Posterior cingulate gyrus (tissue), 11 donors: ENCODE data around the gene OR2K2.
"Not testable (repeated sequence)": the region's sequence is repeated elsewhere in the genome, so short reads cannot be mapped to it uniquely, and the experiment has no call there.

Source experiments
- DNase-seq, 10 donors: peaks; one replicate each; pipeline versions ENCODE4 v3.0.0 to v3.0.0-alpha.2; 2020 to 2021; ENCODE audit warnings: mixed read lengths in 3 of 10
- intact Hi-C: fragments of 100-400 bp; cut with DNase I; formaldehyde crosslinking; loops from one replicate; pipeline ENCODE4 v1.15.1; 2023

Gene OR2K2, protein sequence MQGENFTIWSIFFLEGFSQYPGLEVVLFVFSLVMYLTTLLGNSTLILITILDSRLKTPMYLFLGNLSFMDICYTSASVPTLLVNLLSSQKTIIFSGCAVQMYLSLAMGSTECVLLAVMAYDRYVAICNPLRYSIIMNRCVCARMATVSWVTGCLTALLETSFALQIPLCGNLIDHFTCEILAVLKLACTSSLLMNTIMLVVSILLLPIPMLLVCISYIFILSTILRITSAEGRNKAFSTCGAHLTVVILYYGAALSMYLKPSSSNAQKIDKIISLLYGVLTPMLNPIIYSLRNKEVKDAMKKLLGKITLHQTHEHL

DNA sequence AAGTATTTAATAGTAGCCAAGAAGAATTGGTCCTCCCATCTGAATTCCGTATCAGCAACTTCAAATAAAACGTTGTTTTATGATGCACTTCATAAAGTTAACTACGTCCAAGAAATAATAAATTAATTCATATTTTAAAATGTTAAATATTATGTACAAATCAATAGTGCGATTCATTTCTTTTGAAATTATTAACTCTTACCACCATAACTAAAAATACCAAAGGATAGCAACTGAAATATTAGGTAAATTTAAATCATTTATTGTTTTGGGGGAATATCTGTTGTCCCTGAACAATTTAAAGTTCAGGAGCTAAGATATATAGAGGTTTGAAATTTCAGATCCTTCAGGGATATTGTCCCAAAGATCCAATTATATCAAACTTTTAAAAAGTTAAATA, at the start of gene OR2K2:
Gene OR2K2 (minus strand): TSS at position 101 of the 400 bp plus-strand sequence. CDS start 1,791 bp downstream, outside the sequence.
- intact Hi-C loops = no loop called here
- no peak for DNase-seq

GRCh38 chr9:111375817-111376564, 46.0 kb upstream of the OR2K2 start:
- intact Hi-C loops = no loop called here

DNA sequence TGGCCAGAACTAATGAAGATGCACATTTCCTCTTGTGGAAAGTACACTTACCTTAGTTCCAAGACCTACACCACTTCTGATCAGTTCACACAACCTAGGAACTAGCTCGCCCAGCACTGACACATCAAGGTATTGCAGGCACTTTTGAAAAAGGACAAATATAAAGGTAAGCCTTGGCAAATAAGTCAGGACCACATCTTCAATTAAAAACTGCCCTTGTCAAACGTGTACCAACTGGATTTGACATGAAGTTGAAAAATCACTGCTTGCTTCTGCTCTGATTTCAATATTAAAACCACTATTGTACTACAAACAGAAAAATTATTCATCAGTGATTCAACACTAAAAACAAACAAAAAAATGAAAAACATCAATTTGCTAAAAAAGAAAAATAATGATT, 45.0 kb upstream of the OR2K2 start:
- DNase-seq = no peak
- intact Hi-C loops = no loop called here

More at GRCh38 chr9:111375817-111376564, 46.0 kb upstream of the OR2K2 start:
- DNase-seq = no peak

- intact Hi-C loops = no loop called here
- DNase-seq = no peak
These were observed 42.3 kb upstream of the OR2K2 start for GRCh38 chr9:111372297-111372696.

DNA sequence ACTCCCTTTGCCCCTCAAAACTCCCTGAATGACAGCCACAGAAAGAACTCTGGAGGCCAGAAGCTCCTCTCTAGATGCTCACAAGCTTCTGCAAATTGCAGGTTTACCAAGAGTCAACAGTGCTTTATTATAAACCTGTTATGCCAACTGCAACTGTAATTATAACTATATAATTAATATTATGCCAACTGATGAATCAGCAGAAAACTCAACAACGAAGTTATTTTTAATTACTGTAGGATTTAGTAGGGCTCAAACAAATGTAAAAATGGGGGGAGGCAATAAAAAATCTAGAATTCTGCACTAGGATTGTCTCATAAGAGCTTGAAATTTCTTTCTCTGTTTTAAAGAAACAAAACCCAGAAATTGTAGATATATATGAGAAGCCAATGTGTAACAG, 37.0 kb upstream of the OR2K2 start:
- DNase-seq = no peak
- intact Hi-C loops = no loop called here

DNA sequence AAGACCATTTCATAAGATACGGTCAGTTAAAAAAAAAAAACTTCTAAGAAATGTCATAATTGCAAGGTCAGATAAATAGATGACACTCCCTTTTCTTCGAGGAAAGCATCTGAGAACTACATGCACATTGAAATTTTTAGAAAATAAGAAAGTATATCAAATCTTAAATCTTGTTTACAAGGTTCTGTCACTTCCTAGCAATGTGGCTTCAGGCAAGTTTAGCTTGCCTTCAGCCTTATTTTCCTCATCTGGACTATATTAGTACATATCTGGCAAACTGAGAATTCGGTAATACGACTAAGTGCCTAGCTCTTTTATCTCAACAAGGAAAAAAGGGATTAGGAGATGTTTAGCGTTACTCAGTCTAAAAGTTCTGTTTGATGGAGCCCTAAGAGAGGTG, 32.5 kb upstream of the OR2K2 start:
- intact Hi-C loops = no loop called here
- DNase-seq = no peak

- no peak for DNase-seq
- intact Hi-C loops = no loop called here
These were observed 30.9 kb upstream of the OR2K2 start for GRCh38 chr9:111360881-111361280.

- intact Hi-C loops = no loop called here
- DNase-seq = peak in 1 of 10 donors; percentile 67
These were observed 26.6 kb upstream of the OR2K2 start for GRCh38 chr9:111356481-111357244.

DNA sequence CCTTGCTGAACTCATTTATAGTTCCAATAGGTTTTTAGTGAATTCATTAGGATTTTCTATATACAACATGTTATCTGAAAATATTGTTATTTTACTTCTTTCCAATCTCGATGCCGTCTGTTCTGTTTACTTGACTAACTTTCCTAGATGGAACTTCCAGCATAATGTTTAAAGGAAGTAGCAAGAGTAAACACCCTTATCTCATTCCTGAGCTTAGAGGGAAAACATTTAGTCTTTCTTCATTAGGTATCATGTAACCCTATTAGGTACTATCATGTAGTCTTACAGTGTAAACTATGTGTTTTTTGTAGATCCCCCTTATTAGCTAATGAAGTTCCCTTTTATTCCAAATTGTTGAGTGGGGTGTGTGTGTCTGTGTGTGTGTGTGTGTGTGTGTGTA, 22.5 kb upstream of the OR2K2 start:
- DNase-seq = no peak
- intact Hi-C loops = no loop called here

DNA sequence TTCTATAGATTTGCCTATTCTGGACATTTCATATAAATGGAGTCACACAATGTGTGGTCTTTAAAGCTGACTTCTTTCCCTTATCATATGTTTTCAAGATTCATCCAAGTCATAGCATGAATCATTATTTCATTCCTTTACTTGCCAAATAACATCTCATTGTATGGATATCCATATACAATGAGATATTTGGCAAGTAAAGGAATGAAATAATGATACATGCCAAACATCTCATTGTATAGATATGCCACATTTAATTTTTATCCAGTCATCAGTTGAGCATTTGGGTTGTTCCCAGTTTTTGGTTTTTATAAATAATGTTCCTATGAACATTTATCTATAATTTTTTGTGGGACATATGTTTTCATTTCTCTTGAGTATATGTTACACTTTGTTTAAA, 20.5 kb upstream of the OR2K2 start:
- intact Hi-C loops = no loop called here
- no peak for DNase-seq

GRCh38 chr9:111349766-111350165, 19.7 kb upstream of the OR2K2 start:
- no peak for DNase-seq
- intact Hi-C loops = no loop called here

GRCh38 chr9:111348821-111349271, 18.8 kb upstream of the OR2K2 start:
- no peak for DNase-seq
- intact Hi-C loops = no loop called here

DNA sequence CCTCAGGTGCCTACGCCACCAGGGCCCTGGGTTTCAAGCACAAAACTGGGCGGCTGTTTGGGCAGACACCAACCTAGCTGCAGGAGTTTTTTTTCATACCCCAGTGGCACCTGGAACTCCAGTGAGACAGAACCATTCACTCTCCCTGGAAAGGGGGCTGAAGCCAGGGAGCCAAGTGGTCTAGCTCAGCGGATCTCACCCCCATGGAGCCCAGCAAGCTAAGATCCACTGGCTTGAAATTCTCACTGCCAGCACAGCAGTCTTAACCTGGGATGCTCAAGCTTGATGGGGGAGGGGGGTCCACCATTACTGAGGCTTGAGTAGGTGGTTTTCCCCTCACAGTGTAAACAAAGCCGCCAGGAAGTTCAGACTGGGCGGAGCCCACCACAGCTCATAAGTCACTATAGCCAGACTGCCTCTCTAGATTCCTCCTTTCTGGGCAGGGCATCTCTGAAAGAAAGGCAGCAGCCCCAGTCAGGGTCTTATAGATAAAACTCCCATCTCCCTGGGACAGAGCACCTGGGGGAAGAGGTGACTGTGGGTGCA, 4.4 kb upstream of the OR2K2 start:
- intact Hi-C loops, DNase-seq: not testable (repeated sequence)

- intact Hi-C loops = no loop called here
- DNase-seq = no peak
These were observed 9.4 kb downstream of the OR2K2 start for GRCh38 chr9:111320631-111321030.

DNA sequence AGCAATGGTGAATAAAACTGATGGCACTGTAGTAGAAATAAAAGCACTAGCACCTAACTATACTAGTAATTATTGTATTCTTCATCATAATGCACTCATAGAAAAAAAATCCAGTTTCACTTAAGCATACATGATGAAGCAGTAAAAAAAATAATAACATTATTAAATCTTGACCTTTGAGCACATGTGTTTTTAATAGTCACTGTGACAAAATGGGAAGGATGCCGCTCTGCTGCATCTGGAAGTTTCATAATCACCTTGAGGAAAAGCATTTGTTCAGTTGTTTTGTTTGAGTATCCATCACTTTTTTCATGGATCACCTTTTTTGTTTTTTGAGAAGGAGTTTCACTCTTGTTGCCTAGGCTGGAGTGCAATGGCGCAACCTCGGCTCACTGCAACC, 13.2 kb downstream of the OR2K2 start:
- intact Hi-C loops = no loop called here
- DNase-seq = no peak

DNA sequence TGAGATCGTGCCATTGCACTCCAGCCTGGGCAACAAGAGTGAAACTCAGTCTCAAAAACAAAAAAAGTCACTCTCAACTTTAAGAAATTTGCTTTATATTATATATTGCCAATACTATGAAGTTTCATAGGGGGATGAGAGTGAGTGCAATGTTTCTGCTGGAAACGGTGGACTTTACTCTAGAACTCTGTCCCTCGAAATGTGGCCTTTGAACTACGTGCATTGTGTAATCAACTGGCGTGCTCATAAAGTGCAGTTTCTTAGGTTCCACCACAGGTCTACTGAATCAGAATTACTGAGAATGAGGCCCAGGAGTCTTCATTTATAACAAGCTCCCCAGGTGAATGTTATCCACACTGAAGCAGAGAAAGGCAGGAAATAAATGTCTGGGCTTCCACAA, 24.1 kb downstream of the OR2K2 start:
- intact Hi-C loops = no loop called here
- DNase-seq = no peak

- DNase-seq, intact Hi-C loops: not testable (repeated sequence)
These were observed 26.0 kb downstream of the OR2K2 start for GRCh38 chr9:111304000-111304399.

DNA sequence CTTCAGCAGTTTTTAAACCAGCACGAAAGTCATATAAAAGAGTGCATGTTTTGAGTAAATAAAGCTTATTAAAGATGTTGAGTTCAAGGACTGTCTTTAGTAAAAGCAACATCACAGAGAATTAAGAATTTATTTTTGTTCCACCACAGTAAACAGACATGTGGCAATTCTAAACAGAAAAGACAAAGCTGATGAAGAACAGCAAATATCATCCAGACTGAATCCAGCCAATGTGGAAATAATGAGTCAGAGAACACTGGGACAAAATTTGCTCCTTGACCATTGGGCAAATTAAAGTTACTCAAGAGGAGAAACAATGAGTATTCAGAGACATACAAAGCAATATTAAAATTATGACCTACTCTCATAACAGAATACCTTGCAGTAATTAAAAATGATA, 28.8 kb downstream of the OR2K2 start:
- intact Hi-C loops = no loop called here
- DNase-seq = no peak

DNA sequence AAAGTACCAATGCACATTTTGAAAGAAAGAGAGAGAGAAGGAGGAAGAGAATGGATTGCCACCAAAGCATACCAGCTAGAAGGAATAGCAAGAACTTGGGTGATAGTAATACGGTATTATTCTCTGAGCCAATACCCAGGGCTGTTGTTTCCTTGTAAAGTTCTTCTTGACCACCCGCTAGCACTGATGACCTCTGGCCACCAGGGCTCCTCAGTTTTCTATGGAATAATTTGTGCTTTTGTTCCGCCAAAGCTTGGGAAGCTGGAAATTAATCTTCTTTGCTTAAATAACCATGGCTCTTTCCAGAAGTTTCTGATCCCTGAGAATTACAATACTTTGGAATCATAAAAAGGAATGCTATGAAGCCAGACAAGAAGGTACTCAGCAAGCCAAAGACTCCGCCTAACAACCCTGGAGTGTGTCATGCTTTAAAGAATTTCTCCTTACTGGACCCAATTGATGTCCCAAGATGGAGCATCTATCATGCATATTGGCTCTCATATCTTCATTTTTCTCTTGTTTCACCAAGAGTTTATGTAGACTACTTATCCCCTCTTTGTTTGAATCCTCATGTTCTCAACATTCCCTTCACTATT, 29.8 kb downstream of the OR2K2 start:
- no peak for DNase-seq
- intact Hi-C loops = no loop called here

GRCh38 chr9:111299599-111299966, 30.4 kb downstream of the OR2K2 start:
- not testable (repeated sequence) for DNase-seq

More at GRCh38 chr9:111299599-111299966, 30.4 kb downstream of the OR2K2 start:
- intact Hi-C loops = loop anchor here (2.0 to 10.0 kb wide), 3 partner anchors 261 to 661 kb away; partner anchors contain the start of gene LPAR1
